ENCODE data around the gene APBB2.

GRCh38 chr4:40763228-40763716 lies 451.1 kb downstream of the APBB2 start:
- TF ChIP-seq, protein P1, sequence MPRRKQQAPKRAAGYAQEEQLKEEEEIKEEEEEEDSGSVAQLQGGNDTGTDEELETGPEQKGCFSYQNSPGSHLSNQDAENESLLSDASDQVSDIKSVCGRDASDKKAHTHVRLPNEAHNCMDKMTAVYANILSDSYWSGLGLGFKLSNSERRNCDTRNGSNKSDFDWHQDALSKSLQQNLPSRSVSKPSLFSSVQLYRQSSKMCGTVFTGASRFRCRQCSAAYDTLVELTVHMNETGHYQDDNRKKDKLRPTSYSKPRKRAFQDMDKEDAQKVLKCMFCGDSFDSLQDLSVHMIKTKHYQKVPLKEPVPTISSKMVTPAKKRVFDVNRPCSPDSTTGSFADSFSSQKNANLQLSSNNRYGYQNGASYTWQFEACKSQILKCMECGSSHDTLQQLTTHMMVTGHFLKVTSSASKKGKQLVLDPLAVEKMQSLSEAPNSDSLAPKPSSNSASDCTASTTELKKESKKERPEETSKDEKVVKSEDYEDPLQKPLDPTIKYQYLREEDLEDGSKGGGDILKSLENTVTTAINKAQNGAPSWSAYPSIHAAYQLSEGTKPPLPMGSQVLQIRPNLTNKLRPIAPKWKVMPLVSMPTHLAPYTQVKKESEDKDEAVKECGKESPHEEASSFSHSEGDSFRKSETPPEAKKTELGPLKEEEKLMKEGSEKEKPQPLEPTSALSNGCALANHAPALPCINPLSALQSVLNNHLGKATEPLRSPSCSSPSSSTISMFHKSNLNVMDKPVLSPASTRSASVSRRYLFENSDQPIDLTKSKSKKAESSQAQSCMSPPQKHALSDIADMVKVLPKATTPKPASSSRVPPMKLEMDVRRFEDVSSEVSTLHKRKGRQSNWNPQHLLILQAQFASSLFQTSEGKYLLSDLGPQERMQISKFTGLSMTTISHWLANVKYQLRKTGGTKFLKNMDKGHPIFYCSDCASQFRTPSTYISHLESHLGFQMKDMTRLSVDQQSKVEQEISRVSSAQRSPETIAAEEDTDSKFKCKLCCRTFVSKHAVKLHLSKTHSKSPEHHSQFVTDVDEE (CRISPR knock-in tag; IDR thresholded peaks at IDR 0.05), result no peak
- TF ChIP-seq ZFP30 (CRISPR knock-in tag; IDR thresholded peaks at IDR 0.05), result no peak
- TF ChIP-seq BACH2 (CRISPR knock-in tag; IDR thresholded peaks at IDR 0.05; ENCODE audit: borderline replicate concordance), result no peak
- TF ChIP-seq ISL1 (CRISPR knock-in tag; IDR thresholded peaks at IDR 0.05), result no peak

All from SK-N-SH treated with all-trans-retinoic acid at 6 μM for 48 hours (cell line).